ENCODE measurements around the gene TNFRSF13B. TPM values are rescaled to one million over a fixed set of nuclear protein-coding genes. Genes with fewer than 3 reads are reported as not detected.
"Not testable (repeated sequence)": the region's sequence is repeated elsewhere in the genome, so short reads cannot be mapped to it uniquely, and the experiment has no call there.

The TNFRSF13B gene
- total RNA-seq, 1 donor, result not detected

DNA sequence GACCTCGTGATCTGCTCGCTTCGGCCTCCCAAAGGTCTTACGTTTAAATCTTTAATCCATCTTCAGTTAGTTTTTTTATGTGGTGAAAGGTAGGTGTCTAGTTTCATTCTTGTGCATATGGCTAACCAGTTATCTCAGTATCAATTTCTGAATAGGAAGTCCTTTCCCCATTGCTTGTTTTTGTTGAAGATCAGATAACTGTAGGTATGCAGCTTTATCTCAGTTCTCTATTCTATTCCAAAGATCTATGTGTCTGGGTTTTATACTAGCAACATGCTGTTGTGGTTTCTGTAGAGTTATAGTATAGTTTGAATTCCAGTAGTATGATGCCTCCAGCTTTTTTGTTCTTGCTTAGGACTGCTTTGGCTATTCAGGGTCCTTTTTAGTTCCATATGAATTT, 65.2 kb downstream of the TNFRSF13B start:
- no peak for DNase-seq (ENCODE audit: insufficient read length, low spot score, missing footprints)
- H3K4me2 ChIP-seq (ENCODE audit: insufficient read depth, low read length), result no peak overlapping the region

DNA sequence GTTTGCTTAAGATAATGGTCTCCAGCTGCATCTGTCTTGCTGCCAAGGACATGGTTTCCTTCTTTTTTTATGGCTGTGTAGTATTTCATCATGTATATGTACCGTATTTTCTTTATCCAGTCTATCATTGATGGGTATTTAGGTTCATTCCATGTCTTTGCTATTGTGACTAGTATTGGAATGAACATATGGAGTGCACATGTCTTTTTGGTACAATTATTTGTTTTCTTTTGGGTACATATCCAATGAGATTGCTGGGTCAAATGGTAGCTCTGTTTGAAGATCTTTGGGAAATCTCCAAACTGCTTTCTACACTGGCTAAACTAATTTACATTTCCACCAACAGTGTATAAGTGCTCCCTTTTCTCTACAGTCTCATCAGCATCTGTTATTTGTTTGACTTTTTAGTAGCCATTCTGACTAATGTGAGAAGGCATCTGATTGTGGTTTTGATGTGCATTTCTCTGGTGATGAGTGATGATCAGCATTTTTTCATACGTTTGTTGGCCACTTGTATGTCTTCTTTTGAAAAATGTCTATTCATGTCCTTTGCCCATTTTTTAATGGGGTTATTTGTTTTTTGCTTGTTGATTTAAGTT, 66.2 kb downstream of the TNFRSF13B start:
- no peak for TF ChIP-seq CTCF (IDR thresholded peaks at IDR 0.05; ENCODE audit: extremely low read depth, low read depth, low read length)
- H3K4me3 ChIP-seq (ENCODE audit: insufficient read depth, low read length), result no peak overlapping the region
- H3K27me3 ChIP-seq (ENCODE audit: insufficient read depth, low read length), result peaks cover 14% of the 10 kb centered on the region
- H3K79me2 ChIP-seq (ENCODE audit: insufficient read depth, low read length), result no peaks in the 10 kb centered on the region
- peaks cover 28% of the 10 kb centered on the region for H3K4me1 ChIP-seq (ENCODE audit: insufficient read depth, low read length)
- no peaks in the 10 kb centered on the region for H4K20me1 ChIP-seq (ENCODE audit: insufficient read depth, low read length)
- DNase-seq (ENCODE audit: insufficient read length, low spot score, missing footprints), result no peak
- H3K27ac ChIP-seq (ENCODE audit: low read depth, low read length), result peak overlapping the region; percentile 63
- no peaks in the 10 kb centered on the region for H3K36me3 ChIP-seq (ENCODE audit: insufficient read depth, low read length)
- H2AFZ ChIP-seq (ENCODE audit: low read length), result no peak overlapping the region
- H3K4me2 ChIP-seq (ENCODE audit: insufficient read depth, low read length), result peak overlapping the region; percentile 16
- H3K9me3 ChIP-seq (ENCODE audit: low read depth, low read length), result no peaks in the 10 kb centered on the region

More for the DNA sequence above, 65.2 kb downstream of the TNFRSF13B start:
- no peak for TF ChIP-seq CTCF (IDR thresholded peaks at IDR 0.05; ENCODE audit: extremely low read depth, low read depth, low read length)
- Histone ChIP-seq H3K4me1 (ENCODE audit: insufficient read depth, low read length) (peaks cover 28% of the 10 kb centered on the region), H2AFZ (ENCODE audit: low read length) (no peak overlapping the region), H3K27ac (ENCODE audit: low read depth, low read length) (no peak overlapping the region), H3K27me3 (ENCODE audit: insufficient read depth, low read length) (peaks cover 5% of the 10 kb centered on the region), H4K20me1 (ENCODE audit: insufficient read depth, low read length) (no peaks in the 10 kb centered on the region), H3K36me3 (ENCODE audit: insufficient read depth, low read length) (no peaks in the 10 kb centered on the region), H3K4me3 (ENCODE audit: insufficient read depth, low read length) (no peak overlapping the region), H3K79me2 (ENCODE audit: insufficient read depth, low read length) (no peaks in the 10 kb centered on the region), H3K9me3 (ENCODE audit: low read depth, low read length) (no peaks in the 10 kb centered on the region)

DNA sequence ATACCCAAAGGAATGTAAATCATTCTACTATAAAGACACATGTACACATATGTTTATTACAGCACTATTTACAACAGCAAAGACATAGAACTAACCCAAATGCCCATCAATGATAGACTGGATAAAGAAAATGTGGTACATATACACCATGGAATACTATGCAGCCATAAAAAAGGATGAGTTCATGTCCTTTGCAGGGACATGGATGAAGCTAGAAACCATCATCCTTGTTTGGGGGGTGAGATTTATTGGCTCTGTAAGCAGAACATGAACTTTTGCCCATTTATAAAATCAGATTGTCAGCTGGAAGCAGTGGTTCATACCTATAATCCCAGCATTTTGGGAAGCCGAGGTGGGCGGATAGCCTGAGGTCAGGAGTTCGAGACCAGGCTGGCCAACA, 68.8 kb downstream of the TNFRSF13B start:
- DNase-seq (ENCODE audit: insufficient read length, low spot score, missing footprints); H2AFZ ChIP-seq (ENCODE audit: low read length); H3K4me2 ChIP-seq (ENCODE audit: insufficient read depth, low read length); H3K9me3 ChIP-seq (ENCODE audit: low read depth, low read length); H3K36me3 ChIP-seq (ENCODE audit: insufficient read depth, low read length); H3K4me3 ChIP-seq (ENCODE audit: insufficient read depth, low read length); H3K79me2 ChIP-seq (ENCODE audit: insufficient read depth, low read length); H4K20me1 ChIP-seq (ENCODE audit: insufficient read depth, low read length); H3K27ac ChIP-seq (ENCODE audit: low read depth, low read length): not testable (repeated sequence)
- Histone ChIP-seq H3K27me3 (ENCODE audit: insufficient read depth, low read length) (peaks cover 22% of the 10 kb centered on the region), H3K4me1 (ENCODE audit: insufficient read depth, low read length) (peaks cover 28% of the 10 kb centered on the region)

- no peak overlapping the region for H3K4me3 ChIP-seq (ENCODE audit: insufficient read depth, low read length)
- H3K4me2 ChIP-seq (ENCODE audit: insufficient read depth, low read length), result no peak overlapping the region
- no peak for TF ChIP-seq CTCF (IDR thresholded peaks at IDR 0.05; ENCODE audit: extremely low read depth, low read depth, low read length)
- H3K9me3 ChIP-seq (ENCODE audit: low read depth, low read length), result no peaks in the 10 kb centered on the region
- DNase-seq (ENCODE audit: insufficient read length, low spot score, missing footprints), result no peak
- H3K27me3 ChIP-seq (ENCODE audit: insufficient read depth, low read length), result peaks cover 22% of the 10 kb centered on the region
- H3K36me3 ChIP-seq (ENCODE audit: insufficient read depth, low read length), result no peaks in the 10 kb centered on the region
- peaks cover 14% of the 10 kb centered on the region for H3K4me1 ChIP-seq (ENCODE audit: insufficient read depth, low read length)
- no peaks in the 10 kb centered on the region for H4K20me1 ChIP-seq (ENCODE audit: insufficient read depth, low read length)
- H3K27ac ChIP-seq (ENCODE audit: low read depth, low read length), result no peak overlapping the region
- H2AFZ ChIP-seq (ENCODE audit: low read length), result no peak overlapping the region
- no peaks in the 10 kb centered on the region for H3K79me2 ChIP-seq (ENCODE audit: insufficient read depth, low read length)
These were observed 71.5 kb downstream of the TNFRSF13B start for GRCh38 chr17:16900288-16900882.

DNA sequence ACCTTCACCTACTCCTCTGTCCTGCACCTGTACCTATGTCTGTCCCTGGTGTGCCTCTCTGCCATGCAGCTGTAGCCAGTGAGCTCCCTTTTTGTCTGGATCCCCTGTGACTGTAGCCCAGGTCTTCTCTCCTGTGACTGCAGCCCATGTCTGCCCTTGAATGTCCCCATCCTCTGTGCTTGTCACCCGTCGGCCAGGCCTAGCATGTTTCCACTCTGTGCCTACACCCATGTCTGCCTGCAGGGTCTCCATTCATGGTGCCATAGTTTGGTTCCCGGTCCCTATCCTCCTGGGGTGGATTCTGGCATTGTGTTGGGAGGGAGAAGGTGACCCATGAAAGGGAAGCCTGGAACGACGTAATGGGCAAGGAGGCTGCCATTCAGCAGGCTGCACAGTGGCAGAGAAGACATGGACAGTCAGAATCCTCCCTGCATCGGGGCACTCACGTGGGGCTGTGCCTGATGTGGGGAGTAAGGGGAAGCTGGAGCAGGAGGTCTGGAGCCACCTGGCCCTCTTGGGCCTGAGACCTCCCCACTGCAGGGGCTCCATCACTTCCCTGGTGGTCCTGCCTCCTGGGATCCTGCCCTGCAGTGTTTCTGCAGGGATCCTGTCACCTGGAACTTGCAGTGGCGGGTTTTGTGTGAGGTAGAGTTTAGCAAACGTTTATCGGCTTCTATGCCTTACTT, 74.6 kb downstream of the TNFRSF13B start:
- not testable (repeated sequence) for H3K4me1 ChIP-seq (ENCODE audit: insufficient read depth, low read length); H3K4me3 ChIP-seq (ENCODE audit: insufficient read depth, low read length); H2AFZ ChIP-seq (ENCODE audit: low read length); H3K9me3 ChIP-seq (ENCODE audit: low read depth, low read length); DNase-seq (ENCODE audit: insufficient read length, low spot score, missing footprints); H4K20me1 ChIP-seq (ENCODE audit: insufficient read depth, low read length); H3K36me3 ChIP-seq (ENCODE audit: insufficient read depth, low read length); H3K27ac ChIP-seq (ENCODE audit: low read depth, low read length); H3K79me2 ChIP-seq (ENCODE audit: insufficient read depth, low read length); H3K4me2 ChIP-seq (ENCODE audit: insufficient read depth, low read length)
- peaks cover 19% of the 10 kb centered on the region for H3K27me3 ChIP-seq (ENCODE audit: insufficient read depth, low read length)

GRCh38 chr17:16896235-16896634, 75.7 kb downstream of the TNFRSF13B start:
- H3K4me2 ChIP-seq (ENCODE audit: insufficient read depth, low read length); DNase-seq (ENCODE audit: insufficient read length, low spot score, missing footprints): not testable (repeated sequence)

More at GRCh38 chr17:16896235-16896634, 75.7 kb downstream of the TNFRSF13B start:
- peaks cover 13% of the 10 kb centered on the region for H3K27me3 ChIP-seq (ENCODE audit: insufficient read depth, low read length)
- H3K79me2 ChIP-seq (ENCODE audit: insufficient read depth, low read length); H3K9me3 ChIP-seq (ENCODE audit: low read depth, low read length); H2AFZ ChIP-seq (ENCODE audit: low read length); H3K27ac ChIP-seq (ENCODE audit: low read depth, low read length); H4K20me1 ChIP-seq (ENCODE audit: insufficient read depth, low read length); H3K36me3 ChIP-seq (ENCODE audit: insufficient read depth, low read length); H3K4me1 ChIP-seq (ENCODE audit: insufficient read depth, low read length); H3K4me3 ChIP-seq (ENCODE audit: insufficient read depth, low read length): not testable (repeated sequence)

Data from osteoblast (primary cell).